GM21529 (cell line): ENCODE measurements around the gene HSBP1.

ENCODE experiments used
- ATAC-seq: cut with Tn5 transposase; IDR thresholded peaks from one replicate; pipeline ENCODE4 v1.9.1; 2021; ENCODE audit not compliant: unreplicated experiment

The HSBP1 gene

GRCh38 chr16:83838151-83838550, 30.4 kb downstream of the HSBP1 start:
- no peak for ATAC-seq

- ATAC-seq: no peak
These were observed 31.8 kb downstream of the HSBP1 start for GRCh38 chr16:83839561-83839960.

GRCh38 chr16:83840060-83840617, 32.4 kb downstream of the HSBP1 start:
- no peak for ATAC-seq

- no peak for ATAC-seq
These were observed 34.5 kb downstream of the HSBP1 start for GRCh38 chr16:83842291-83842690.

GRCh38 chr16:83842756-83843507, 35.2 kb downstream of the HSBP1 start:
- no peak for ATAC-seq

- ATAC-seq: no peak
These were observed 35.9 kb downstream of the HSBP1 start for GRCh38 chr16:83843657-83844056.

GRCh38 chr16:83845263-83845662, 37.5 kb downstream of the HSBP1 start:
- no peak for ATAC-seq

GRCh38 chr16:83847371-83848225, 39.8 kb downstream of the HSBP1 start:
- ATAC-seq: no peak

- ATAC-seq: no peak
These were observed 41.6 kb downstream of the HSBP1 start for GRCh38 chr16:83849421-83849820.

- ATAC-seq: no peak
These were observed 43.2 kb downstream of the HSBP1 start for GRCh38 chr16:83850947-83851346.

- no peak for ATAC-seq
These were observed 43.7 kb downstream of the HSBP1 start for GRCh38 chr16:83851473-83851872.

GRCh38 chr16:83852774-83853173, 45.0 kb downstream of the HSBP1 start:
- ATAC-seq: no peak

GRCh38 chr16:83853834-83854233, 46.1 kb downstream of the HSBP1 start:
- ATAC-seq: no peak

- ATAC-seq: no peak
These were observed 46.6 kb downstream of the HSBP1 start for GRCh38 chr16:83854420-83854819.

- ATAC-seq: no peak
These were observed 49.0 kb downstream of the HSBP1 start for GRCh38 chr16:83856792-83857191.

GRCh38 chr16:83859265-83859664, 51.5 kb downstream of the HSBP1 start:
- ATAC-seq: no peak

GRCh38 chr16:83862661-83863060, 54.9 kb downstream of the HSBP1 start:
- ATAC-seq: no peak

- ATAC-seq: no peak
These were observed 55.9 kb downstream of the HSBP1 start for GRCh38 chr16:83863682-83864081.
